GM12872 (cell line): ENCODE measurements around the gene CUEDC2.

Experiments used
- CTCF ChIP-seq: IDR thresholded peaks from 3 replicates; pipeline ENCODE4 v1.5.1; 2011; ENCODE audit warnings: low read depth, mild to moderate bottlenecking, low read length, moderate library complexity; ENCODE audit not compliant: insufficient read depth

The CUEDC2 gene

GRCh38 chr10:102399217-102400021, 33.0 kb downstream of the CUEDC2 start:
- TF ChIP-seq CTCF: peak; percentile 91

- TF ChIP-seq CTCF: no peak
Observed at GRCh38 chr10:102398172-102399020, 34.0 kb downstream of the CUEDC2 start.

- no peak for TF ChIP-seq CTCF
Observed at GRCh38 chr10:102397222-102398171, 34.9 kb downstream of the CUEDC2 start.

GRCh38 chr10:102396730-102397151, 35.6 kb downstream of the CUEDC2 start:
- no peak for TF ChIP-seq CTCF

- TF ChIP-seq CTCF: no peak
Observed at GRCh38 chr10:102396317-102396650, 36.1 kb downstream of the CUEDC2 start.

GRCh38 chr10:102395400-102396316, 36.7 kb downstream of the CUEDC2 start, which contains the start of gene NFKB2:
Gene NFKB2, plus strand, starts transcription at chr10:102395705. Its CDS starts 255 bp downstream, at chr10:102395960.
- no peak for TF ChIP-seq CTCF
